Liver (tissue), 3 donors: ENCODE results near the gene GM2A.

Experiments
- FOXA1 ChIP-seq: IDR thresholded peaks from 2 replicates; pipeline ENCODE4 v1.6.1; 2016; ENCODE audit warnings: antibody characterized with exemption
- RAD21 ChIP-seq, 2 donors: IDR thresholded peaks; 2 replicates each; pipeline ENCODE4 v1.6.1; 2016; ENCODE audit warnings: antibody characterized with exemption in 2 of 2, mild to moderate bottlenecking in 2 of 2
- YY1 ChIP-seq: IDR thresholded peaks from 2 replicates; pipeline ENCODE4 v1.6.1; 2016; ENCODE audit warnings: antibody characterized with exemption, mild to moderate bottlenecking
- TF ChIP-seq, protein P1 (sequence below): fragments of 150-350 bp; IDR thresholded peaks from 2 replicates; pipeline ENCODE4 v1.5.1; 2017; ENCODE audit warnings: improper control_type of control experiment, low read depth, low read length; ENCODE audit not compliant: missing input control
- TF ChIP-seq, protein P2 (sequence below): IDR thresholded peaks from 2 replicates; pipeline ENCODE4 v1.6.1; 2016; ENCODE audit warnings: antibody characterized with exemption, mild to moderate bottlenecking
- donor health status: healthy.
- donor health status: healthy.

DNA sequence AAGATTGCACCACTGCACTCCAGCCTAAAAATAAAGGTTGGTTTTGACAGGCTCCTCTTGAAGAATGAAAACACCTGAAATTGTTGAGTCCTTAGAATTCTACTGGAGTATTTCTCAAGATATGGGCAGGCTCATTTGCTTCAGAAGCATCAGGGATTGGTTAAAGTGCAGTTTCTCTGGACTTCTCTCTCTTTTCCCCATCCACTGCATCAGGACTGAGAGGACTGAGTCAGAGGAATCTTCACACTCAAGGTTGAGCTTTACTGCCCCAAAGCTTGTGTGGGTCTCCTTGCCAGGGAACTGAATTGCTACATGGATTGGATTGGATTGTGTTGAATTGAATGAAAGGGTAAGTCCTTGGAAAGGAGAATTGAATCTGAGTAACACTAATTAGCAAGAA is 21.6 kb upstream of the GM2A start:
- TF ChIP-seq, protein P1, sequence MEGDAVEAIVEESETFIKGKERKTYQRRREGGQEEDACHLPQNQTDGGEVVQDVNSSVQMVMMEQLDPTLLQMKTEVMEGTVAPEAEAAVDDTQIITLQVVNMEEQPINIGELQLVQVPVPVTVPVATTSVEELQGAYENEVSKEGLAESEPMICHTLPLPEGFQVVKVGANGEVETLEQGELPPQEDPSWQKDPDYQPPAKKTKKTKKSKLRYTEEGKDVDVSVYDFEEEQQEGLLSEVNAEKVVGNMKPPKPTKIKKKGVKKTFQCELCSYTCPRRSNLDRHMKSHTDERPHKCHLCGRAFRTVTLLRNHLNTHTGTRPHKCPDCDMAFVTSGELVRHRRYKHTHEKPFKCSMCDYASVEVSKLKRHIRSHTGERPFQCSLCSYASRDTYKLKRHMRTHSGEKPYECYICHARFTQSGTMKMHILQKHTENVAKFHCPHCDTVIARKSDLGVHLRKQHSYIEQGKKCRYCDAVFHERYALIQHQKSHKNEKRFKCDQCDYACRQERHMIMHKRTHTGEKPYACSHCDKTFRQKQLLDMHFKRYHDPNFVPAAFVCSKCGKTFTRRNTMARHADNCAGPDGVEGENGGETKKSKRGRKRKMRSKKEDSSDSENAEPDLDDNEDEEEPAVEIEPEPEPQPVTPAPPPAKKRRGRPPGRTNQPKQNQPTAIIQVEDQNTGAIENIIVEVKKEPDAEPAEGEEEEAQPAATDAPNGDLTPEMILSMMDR, result no peak
- TF ChIP-seq FOXA1 (no peak), RAD21 (IDR thresholded peaks at IDR 0.05) (no peak), YY1 (no peak)
- TF ChIP-seq, protein P2, sequence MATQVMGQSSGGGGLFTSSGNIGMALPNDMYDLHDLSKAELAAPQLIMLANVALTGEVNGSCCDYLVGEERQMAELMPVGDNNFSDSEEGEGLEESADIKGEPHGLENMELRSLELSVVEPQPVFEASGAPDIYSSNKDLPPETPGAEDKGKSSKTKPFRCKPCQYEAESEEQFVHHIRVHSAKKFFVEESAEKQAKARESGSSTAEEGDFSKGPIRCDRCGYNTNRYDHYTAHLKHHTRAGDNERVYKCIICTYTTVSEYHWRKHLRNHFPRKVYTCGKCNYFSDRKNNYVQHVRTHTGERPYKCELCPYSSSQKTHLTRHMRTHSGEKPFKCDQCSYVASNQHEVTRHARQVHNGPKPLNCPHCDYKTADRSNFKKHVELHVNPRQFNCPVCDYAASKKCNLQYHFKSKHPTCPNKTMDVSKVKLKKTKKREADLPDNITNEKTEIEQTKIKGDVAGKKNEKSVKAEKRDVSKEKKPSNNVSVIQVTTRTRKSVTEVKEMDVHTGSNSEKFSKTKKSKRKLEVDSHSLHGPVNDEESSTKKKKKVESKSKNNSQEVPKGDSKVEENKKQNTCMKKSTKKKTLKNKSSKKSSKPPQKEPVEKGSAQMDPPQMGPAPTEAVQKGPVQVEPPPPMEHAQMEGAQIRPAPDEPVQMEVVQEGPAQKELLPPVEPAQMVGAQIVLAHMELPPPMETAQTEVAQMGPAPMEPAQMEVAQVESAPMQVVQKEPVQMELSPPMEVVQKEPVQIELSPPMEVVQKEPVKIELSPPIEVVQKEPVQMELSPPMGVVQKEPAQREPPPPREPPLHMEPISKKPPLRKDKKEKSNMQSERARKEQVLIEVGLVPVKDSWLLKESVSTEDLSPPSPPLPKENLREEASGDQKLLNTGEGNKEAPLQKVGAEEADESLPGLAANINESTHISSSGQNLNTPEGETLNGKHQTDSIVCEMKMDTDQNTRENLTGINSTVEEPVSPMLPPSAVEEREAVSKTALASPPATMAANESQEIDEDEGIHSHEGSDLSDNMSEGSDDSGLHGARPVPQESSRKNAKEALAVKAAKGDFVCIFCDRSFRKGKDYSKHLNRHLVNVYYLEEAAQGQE, result no peak
